ENCODE results near the gene MSI1.

DNA sequence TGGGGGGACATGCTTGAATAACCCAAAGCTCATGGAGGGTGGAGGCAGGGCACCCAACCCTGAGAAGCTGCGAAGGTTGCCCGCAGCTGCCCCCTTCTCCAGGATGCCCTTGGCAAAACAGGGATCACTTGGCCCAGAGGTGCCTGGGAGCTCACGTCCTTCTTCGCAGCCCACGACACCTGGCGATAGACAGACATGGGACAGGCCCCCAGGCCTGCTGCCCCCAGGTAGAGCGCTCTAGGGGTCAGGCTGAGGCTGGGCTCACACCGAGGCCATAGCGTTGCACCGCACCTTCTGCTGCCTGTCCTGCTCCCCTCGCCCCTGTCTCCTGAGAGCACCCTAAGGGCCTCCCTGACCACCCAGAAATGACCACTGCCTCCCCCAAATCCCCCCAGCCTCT lies 21.2 kb downstream of the MSI1 start:
- no peak for TF ChIP-seq CTCF (conservative IDR thresholded peaks at IDR 0.05; ENCODE audit: low read depth in 2 of 2)
- no peak for TF ChIP-seq POLR2AphosphoS5 (IDR thresholded peaks at IDR 0.05; ENCODE audit: low read depth)
- TF ChIP-seq ZNF331 (CRISPR knock-in tag; IDR thresholded peaks at IDR 0.05; ENCODE audit: low read depth) = no peak
- TF ChIP-seq CREB1 (CRISPR knock-in tag; IDR thresholded peaks at IDR 0.05; ENCODE audit: low read depth) = no peak
- no peak for TF ChIP-seq NANOG (IDR thresholded peaks at IDR 0.05; ENCODE audit: borderline replicate concordance)
- no peak for TF ChIP-seq STAT1 (IDR thresholded peaks at IDR 0.05; ENCODE audit: unreplicated experiment)
- no peak for TF ChIP-seq EZH2 (IDR thresholded peaks at IDR 0.05; ENCODE audit: low read depth, unreplicated experiment)
